Measurements from ENCODE around the gene IL15RA.

GRCh38 chr10:6022660-6023059 lies 45.3 kb upstream of the IL15RA start:
- TF ChIP-seq CTCF (IDR thresholded peaks at IDR 0.05) = no peak
- TF ChIP-seq POLR2A (IDR thresholded peaks at IDR 0.05) = no peak
